Upper lobe of left lung (tissue), 4 donors: ENCODE results near the gene TUBD1.

Experiments
- EP300 ChIP-seq, 4 donors: sonication (generic); formaldehyde crosslinking; IDR thresholded peaks; one replicate each; pipeline ENCODE4 v1.5.1; 2017; ENCODE audit warnings: antibody characterized with exemption in 4 of 4, control low read depth in 2 of 4
- POLR2A ChIP-seq, 4 donors: fragments of 450-650 bp; IDR thresholded peaks; one replicate each; pipeline ENCODE4 v1.5.1; 2016 to 2017; ENCODE audit warnings: antibody characterized with exemption in 4 of 4, mild to moderate bottlenecking in 2 of 4
- POLR2AphosphoS5 ChIP-seq, 2 donors: sonication (generic); formaldehyde crosslinking; IDR thresholded peaks; one replicate each; pipeline ENCODE4 v1.5.1; 2017; ENCODE audit warnings: antibody characterized with exemption in 2 of 2
- TF ChIP-seq, protein P1 (sequence below), 6 experiments: fragments of 450-650 bp in 4 of 6; fragments of 200-600 bp in 2 of 6; sonication (generic) in 2 of 6; IDR thresholded peaks; one replicate each; pipeline ENCODE4 v1.5.1; 2016 to 2019; ENCODE audit warnings: antibody characterized with exemption in 6 of 6

DNA sequence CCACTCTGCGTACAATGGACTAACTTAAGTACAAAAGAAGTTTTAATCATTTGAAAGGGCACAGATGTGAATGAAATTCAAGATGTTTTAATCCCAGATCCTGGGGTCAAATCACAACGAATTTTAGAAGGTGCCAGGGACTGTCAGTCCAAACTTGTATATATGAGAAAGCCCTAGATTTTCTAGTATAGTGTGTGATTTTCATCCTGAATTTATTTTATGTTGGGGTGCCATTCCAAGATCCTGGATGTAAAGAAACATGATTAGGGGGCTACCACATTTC lies 64.3 kb downstream of the TUBD1 start:
- TF ChIP-seq POLR2A (IDR thresholded peaks at IDR 0.05) (no peak), POLR2AphosphoS5 (IDR thresholded peaks at IDR 0.05) (no peak), EP300 (IDR thresholded peaks at IDR 0.05) (no peak)
- TF ChIP-seq, protein P1, sequence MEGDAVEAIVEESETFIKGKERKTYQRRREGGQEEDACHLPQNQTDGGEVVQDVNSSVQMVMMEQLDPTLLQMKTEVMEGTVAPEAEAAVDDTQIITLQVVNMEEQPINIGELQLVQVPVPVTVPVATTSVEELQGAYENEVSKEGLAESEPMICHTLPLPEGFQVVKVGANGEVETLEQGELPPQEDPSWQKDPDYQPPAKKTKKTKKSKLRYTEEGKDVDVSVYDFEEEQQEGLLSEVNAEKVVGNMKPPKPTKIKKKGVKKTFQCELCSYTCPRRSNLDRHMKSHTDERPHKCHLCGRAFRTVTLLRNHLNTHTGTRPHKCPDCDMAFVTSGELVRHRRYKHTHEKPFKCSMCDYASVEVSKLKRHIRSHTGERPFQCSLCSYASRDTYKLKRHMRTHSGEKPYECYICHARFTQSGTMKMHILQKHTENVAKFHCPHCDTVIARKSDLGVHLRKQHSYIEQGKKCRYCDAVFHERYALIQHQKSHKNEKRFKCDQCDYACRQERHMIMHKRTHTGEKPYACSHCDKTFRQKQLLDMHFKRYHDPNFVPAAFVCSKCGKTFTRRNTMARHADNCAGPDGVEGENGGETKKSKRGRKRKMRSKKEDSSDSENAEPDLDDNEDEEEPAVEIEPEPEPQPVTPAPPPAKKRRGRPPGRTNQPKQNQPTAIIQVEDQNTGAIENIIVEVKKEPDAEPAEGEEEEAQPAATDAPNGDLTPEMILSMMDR (IDR thresholded peaks at IDR 0.05): no peak
